ENCODE results near the gene MTHFD2. TPM values are rescaled to one million over a fixed set of nuclear protein-coding genes. Genes with fewer than 3 reads are reported as not detected.
A peak's percentile ranks its signal among the peaks of the same experiment; 100 is the strongest.
"Not testable (repeated sequence)": the region's sequence is repeated elsewhere in the genome, so short reads cannot be mapped to it uniquely, and the experiment has no call there.

Gene MTHFD2
- total RNA-seq, 2 donors from 2014 or later, result 23.4 to 53.4 TPM

DNA sequence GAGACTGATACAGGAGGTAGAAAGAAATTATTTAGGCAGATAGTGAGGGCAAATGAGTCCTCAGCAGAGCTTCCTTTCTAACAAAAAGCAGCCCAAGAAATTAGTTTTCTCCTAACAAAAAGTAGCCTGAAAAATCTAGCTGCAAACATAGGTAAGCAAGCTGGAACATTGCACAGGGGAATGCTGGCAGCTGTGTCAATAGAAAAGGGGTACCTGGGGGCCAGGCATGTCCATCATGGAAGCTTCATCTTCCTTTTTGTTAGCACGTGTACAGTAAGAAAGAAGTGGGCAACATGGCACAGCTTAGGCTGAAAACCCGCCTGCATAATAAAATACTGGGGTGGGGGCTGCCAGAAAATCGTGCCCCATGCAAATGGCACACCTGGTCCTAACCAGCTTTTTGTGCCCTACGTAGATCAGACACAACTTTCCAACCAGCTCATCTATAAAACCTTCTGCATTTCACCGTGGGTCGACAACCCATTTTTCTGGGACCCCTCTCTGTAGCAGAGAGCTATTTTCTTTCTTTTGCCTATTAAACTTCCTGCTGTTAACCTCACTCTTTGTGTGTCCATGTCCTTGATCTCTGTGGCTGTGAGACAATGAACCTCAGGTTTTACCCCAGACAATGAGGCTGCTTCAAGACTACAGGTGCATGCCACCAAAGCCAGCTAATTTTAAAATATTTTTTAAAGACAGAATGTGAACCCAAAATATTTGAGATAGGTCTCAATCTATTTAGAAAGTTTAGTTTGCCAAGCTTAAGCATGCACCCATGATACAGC lies 6.6 kb upstream of the MTHFD2 start:
- DNase-seq (no peak), ATAC-seq (no peak)
- intact Hi-C loops (cut with DNase I, micrococcal nuclease), result no loop called here

- DNase-seq, result no peak
- intact Hi-C loops (cut with DNase I, micrococcal nuclease), result no loop called here
- ATAC-seq, result no peak
These were observed 3.6 kb upstream of the MTHFD2 start for GRCh38 chr2:74194799-74195198.

GRCh38 chr2:74197049-74197448 lies 1.4 kb upstream of the MTHFD2 start:
- ATAC-seq, result no peak
- intact Hi-C loops (cut with DNase I, micrococcal nuclease), result no loop called here
- DNase-seq, result no peak

DNA sequence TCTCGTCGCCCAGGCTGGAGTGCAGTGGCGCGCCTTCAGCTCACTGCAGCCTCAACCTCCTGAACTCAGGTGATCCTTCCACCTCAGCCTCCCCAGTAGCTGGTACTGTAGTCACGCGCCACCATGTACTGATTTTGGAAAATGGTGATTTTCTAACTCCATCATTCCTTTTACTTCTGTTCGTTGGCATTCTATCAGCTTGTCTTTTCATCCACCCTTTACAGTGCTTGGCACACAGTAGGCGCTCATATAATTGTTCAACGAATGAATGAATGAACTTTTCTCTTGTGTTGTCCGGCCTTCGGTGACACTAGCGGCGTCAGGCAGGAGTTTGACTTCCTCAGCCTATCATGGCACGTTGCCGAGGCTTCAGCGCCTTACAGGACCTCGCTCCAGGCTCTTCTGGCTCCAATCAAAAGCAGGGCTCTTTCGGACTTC lies 373 bp upstream of the MTHFD2 start:
- ATAC-seq (no peak), DNase-seq (no peak)
- intact Hi-C loops (cut with DNase I, micrococcal nuclease), result no loop called here

DNA sequence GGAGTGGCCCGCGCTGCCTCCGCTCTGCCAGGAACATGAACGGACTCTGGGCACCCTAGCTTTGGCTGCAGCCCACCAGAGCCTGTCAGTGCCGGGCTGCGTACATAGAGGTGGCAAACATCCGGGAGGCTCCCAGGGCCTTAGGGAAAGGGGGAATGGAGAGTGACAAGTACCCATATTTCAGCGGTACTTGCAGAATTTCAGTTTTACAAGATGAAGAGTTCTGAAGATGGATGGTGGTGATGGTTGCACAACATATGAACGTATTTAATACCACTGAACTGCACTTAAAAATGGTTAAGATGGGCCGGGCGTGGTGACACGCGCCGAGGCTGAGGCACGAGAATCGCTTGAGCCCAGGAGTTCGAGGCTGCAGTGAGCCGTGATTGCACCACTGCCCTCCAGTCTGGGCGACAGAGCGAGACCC lies 873 bp downstream of the MTHFD2 start:
- ATAC-seq (no peak), DNase-seq (peak in 1 of 2 donors; percentile 31)
- intact Hi-C loops (cut with DNase I, micrococcal nuclease), result no loop called here

- intact Hi-C loops (cut with DNase I, micrococcal nuclease), result no loop called here
These were observed 1.5 kb downstream of the MTHFD2 start for GRCh38 chr2:74199871-74200305.

GRCh38 chr2:74201196-74201595 lies 2.8 kb downstream of the MTHFD2 start:
- DNase-seq, result no peak
- intact Hi-C loops (cut with DNase I, micrococcal nuclease), result no loop called here
- no peak for ATAC-seq

More at GRCh38 chr2:74199871-74200305, 1.5 kb downstream of the MTHFD2 start:
- ATAC-seq (no peak), DNase-seq (no peak)

- ATAC-seq, result no peak
- no peak for DNase-seq
- intact Hi-C loops (cut with DNase I, micrococcal nuclease), result no loop called here
These were observed 3.2 kb downstream of the MTHFD2 start for GRCh38 chr2:74201596-74201995.

DNA sequence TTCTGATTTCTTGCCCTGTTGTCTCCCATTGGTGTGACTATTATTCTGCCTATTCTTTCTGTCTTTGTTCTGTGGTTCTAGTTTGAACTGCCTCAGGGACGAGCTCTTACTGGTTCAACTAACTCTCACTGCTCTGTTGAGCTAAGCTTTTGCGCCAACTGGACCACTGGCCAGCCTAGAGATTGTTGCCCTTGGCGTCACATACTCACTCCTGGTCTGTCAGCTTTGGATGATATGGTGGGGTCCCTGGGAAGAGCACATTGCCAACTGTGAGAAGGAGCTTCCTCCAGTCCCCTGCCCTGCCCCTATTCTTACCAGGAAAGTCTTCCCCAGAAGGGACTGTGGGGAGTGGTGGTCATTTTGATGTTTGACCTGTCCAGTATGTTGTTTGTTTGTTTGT lies 6.0 kb downstream of the MTHFD2 start:
- DNase-seq (no peak), ATAC-seq (no peak)
- intact Hi-C loops (cut with DNase I, micrococcal nuclease), result no loop called here

GRCh38 chr2:74205113-74205512 lies 6.7 kb downstream of the MTHFD2 start:
- no peak for DNase-seq
- intact Hi-C loops (cut with DNase I, micrococcal nuclease), result no loop called here
- ATAC-seq, result peak; percentile 7

GRCh38 chr2:74205596-74205995 lies 7.2 kb downstream of the MTHFD2 start:
- intact Hi-C loops (cut with DNase I, micrococcal nuclease), result no loop called here
- ATAC-seq, result peak; percentile 99
- DNase-seq, result peak; percentile 68 to 88

- ATAC-seq, result peak; percentile 16
- DNase-seq, result peak; percentile 35 to 53
- intact Hi-C loops (cut with DNase I, micrococcal nuclease), result no loop called here
These were observed 7.8 kb downstream of the MTHFD2 start for GRCh38 chr2:74206180-74206688.

DNA sequence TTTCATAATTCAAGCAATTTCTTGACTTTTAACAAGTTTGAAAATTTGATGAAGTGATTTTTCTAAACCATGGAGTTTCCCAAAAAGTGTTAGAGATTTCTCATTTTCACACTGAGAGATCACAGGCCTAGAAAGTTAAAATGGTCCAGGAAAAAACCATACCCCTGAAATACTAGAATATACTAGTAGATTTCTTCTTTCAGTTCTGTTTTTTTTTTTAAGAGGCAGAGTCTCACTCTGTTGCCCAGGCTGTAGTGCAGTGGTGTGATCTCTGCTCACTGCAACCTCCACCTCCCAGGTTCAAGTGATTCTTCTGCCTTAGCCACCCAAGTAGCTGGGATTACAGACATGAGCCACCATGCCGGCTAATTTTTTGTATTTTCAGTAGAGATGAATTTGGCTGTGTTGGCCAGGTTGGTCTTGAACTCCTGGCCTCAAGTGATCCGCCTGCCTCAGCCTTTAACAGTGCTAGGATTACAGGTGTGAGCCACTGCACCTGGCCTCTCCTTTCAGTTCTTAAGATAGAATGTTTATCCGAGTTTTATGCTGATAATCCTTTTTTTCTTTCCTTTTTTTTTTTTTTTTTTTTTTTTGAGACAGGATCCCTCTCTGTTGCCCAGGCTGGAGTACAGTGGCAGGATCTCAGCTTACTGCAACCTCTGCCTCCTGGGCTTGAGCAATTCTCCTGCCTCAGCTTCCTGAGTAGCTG lies 14.4 kb downstream of the MTHFD2 start:
- ATAC-seq (no peak), DNase-seq (no peak)
- intact Hi-C loops (cut with DNase I, micrococcal nuclease), result no loop called here

- intact Hi-C loops (cut with DNase I, micrococcal nuclease); ATAC-seq; DNase-seq: not testable (repeated sequence)
These were observed 17.4 kb downstream of the MTHFD2 start for GRCh38 chr2:74215771-74216170.

- intact Hi-C loops (cut with DNase I, micrococcal nuclease), result no loop called here
- DNase-seq, result no peak
These were observed 18.2 kb downstream of the MTHFD2 start for GRCh38 chr2:74216642-74217041.

DNA sequence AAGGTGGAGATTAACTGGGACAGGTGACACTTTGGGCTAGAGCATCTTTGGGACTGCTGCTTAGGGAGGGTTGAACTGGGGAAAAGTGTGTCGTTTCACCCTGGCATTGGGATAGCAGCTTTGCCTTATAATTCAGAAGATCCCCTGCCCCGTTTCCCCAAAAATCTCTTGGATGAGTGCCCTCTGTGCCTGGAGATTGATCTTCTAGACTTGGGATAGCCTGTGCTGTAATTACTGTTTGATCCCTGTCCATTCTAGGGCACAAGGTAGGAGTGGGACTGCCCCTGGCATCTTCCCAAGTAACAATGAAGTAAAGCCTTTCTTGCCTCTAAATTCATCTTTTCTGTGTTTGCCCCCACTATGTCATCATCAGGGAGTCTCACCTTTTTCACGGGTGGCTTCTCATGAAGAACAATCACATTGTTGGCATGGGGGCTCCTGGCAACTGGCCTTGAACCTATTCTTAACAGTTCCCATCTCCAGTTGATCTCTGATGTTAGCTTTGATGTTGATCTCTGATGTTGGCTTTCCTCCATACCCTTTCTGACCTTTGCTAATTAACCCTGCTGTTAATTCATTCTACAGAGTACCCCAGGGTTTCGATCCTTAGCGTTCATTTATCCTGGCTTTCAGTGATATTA lies 21.6 kb downstream of the MTHFD2 start:
- DNase-seq (no peak), ATAC-seq (no peak)
- intact Hi-C loops (cut with DNase I, micrococcal nuclease), result no loop called here

More at GRCh38 chr2:74216642-74217041, 18.2 kb downstream of the MTHFD2 start:
- ATAC-seq, result no peak

DNA sequence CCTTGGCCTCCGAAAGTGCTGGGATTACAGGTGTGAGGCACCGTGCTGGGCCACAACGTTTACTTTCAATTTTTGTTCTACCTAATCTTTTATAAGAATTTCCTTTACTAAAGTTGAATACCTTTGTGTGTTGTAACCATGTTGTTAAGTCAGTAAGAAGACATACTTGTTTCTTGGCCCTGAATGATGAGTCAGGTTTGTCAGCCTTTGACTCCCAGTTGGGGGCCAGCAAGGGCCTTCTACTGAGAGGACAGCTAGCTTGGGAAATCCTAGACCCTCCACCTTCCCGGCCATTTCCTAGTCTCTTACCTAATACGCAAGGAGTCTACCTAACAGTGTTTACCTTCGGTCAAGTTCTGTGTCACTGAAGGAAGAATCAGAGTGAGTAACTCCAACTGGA lies 22.7 kb downstream of the MTHFD2 start:
- intact Hi-C loops (cut with DNase I, micrococcal nuclease), result no loop called here
- DNase-seq, result no peak
- ATAC-seq, result no peak

GRCh38 chr2:74221604-74222299 lies 23.3 kb downstream of the MTHFD2 start:
- intact Hi-C loops (cut with DNase I, micrococcal nuclease), result no loop called here
- DNase-seq, result no peak
- no peak for ATAC-seq

- ATAC-seq (no peak), DNase-seq (no peak)
- intact Hi-C loops (cut with DNase I, micrococcal nuclease), result no loop called here
These were observed 23.9 kb downstream of the MTHFD2 start for GRCh38 chr2:74222300-74222650.
